Peyer's patch (tissue), 4 donors: ENCODE data around the gene NAA10.

Source experiments
- POLR2A ChIP-seq, 2 donors: fragments of 450-650 bp; IDR thresholded peaks; one replicate each; pipeline ENCODE4 v1.5.1; 2017; ENCODE audit warnings: antibody characterized with exemption in 2 of 2, mild to moderate bottlenecking in 2 of 2, moderate library complexity in 2 of 2
- TF ChIP-seq, protein P1 (sequence below), 6 experiments: fragments of 450-650 bp in 4 of 6; fragments of 200-600 bp in 2 of 6; sonication (generic) in 1 of 6; IDR thresholded peaks; one replicate each; pipeline ENCODE4 v1.5.1; 2017 to 2019; ENCODE audit warnings: antibody characterized with exemption in 6 of 6, mild to moderate bottlenecking in 3 of 6, moderate library complexity in 1 of 6

- TF ChIP-seq, protein P1, sequence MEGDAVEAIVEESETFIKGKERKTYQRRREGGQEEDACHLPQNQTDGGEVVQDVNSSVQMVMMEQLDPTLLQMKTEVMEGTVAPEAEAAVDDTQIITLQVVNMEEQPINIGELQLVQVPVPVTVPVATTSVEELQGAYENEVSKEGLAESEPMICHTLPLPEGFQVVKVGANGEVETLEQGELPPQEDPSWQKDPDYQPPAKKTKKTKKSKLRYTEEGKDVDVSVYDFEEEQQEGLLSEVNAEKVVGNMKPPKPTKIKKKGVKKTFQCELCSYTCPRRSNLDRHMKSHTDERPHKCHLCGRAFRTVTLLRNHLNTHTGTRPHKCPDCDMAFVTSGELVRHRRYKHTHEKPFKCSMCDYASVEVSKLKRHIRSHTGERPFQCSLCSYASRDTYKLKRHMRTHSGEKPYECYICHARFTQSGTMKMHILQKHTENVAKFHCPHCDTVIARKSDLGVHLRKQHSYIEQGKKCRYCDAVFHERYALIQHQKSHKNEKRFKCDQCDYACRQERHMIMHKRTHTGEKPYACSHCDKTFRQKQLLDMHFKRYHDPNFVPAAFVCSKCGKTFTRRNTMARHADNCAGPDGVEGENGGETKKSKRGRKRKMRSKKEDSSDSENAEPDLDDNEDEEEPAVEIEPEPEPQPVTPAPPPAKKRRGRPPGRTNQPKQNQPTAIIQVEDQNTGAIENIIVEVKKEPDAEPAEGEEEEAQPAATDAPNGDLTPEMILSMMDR (IDR thresholded peaks at IDR 0.05) = no peak
- no peak for TF ChIP-seq POLR2A (IDR thresholded peaks at IDR 0.05)
Observed at GRCh38 chrX:153944800-153945150, 9.9 kb upstream of the NAA10 start.
